HG03060 (cell line): ENCODE measurements around the gene SYNGR3.
"Not testable (repeated sequence)": the region's sequence is repeated elsewhere in the genome, so short reads cannot be mapped to it uniquely, and the experiment has no call there.

Experiments
- ATAC-seq: cut with Tn5 transposase; IDR thresholded peaks from one replicate; pipeline ENCODE4 v1.9.1; 2021; ENCODE audit warnings: low read depth, moderate number of reproducible peaks; ENCODE audit not compliant: unreplicated experiment

Gene SYNGR3, protein sequence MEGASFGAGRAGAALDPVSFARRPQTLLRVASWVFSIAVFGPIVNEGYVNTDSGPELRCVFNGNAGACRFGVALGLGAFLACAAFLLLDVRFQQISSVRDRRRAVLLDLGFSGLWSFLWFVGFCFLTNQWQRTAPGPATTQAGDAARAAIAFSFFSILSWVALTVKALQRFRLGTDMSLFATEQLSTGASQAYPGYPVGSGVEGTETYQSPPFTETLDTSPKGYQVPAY

DNA sequence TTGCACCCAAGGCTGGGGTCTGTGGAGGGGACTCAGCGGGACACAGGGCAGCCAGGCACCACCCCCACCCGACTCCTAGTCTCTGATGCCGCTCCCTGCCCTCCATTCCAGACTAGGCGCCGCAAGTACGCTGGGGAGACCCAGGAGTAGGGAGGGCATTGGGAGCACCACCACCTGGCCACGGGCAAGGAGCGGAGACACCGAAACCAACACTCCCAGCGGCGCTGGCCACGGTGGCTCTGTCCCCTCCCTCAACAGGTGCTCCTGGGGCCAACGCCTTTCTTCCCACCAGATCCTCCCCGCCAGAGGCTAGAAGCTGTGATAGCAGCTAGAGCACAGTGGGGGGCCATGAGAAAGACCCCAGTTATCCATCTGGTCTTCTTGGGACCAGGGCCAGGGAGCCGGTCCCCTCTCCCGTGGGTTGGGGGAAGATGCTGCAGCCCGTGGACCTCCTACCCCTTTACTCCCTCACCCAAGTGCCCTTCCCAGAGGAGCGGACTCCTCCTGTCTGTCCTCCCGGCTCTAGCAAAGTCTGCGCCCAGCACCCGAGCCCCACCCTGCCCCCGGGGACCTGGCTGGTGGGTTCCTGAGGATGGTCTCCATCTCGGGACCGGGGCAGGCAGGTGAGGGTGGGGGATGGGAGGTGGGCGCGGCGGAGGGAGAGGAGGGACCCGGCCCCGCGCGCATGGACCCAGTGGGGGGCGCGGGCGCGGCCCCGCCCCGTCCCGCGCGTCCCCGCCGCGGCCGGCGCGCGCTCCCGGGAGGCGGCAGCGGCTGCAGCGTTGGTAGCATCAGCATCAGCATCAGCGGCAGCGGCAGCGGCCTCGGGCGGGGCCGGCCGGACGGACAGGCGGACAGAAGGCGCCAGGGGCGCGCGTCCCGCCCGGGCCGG lies at the start of gene SYNGR3:
Gene SYNGR3, plus strand, starts transcription at position 762 of the 892 bp plus-strand sequence. CDS start 133 bp downstream, outside the sequence.
- no peak for ATAC-seq

DNA sequence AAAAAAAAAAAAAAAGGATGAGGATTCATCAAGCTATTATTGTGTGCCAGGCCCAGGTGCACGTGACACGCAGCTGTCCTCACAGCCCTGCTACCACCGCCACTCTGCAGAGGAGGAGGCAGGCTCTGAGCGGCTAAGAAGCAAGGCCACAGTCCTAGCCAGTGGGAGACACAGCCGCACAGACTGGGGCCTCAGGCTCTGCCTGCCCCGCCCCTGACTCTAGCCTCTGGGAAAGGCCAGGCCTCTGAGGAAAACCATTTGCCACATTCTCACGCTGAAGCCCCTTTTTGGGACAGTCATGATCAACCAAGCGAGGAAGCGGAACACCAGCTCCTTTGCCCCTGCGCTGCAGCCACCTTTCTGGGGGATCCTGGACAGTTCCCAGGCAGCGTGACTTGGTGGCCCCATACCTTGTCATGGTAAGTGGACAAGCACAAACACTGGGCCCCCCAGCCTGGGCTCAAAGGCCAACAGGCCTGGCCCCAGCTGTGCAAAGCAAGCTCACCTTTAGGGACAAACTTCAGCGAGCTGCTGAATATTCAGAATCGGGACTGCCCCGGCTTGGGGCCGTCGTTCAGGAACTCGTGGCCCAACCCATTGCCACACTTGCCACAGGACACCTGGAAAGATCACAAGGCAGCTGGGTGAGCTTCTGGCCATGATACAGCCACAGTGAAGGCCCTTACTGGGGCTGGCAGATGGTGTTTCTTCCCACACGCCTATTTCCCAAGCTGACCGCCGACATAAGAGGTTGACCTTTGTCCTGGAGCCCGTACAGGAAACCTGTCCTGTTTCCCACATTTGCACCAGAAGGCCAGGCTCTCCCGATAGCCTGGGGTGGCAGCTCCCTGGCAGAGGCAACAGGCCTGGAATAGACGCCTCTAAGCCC lies 49.3 kb upstream of the SYNGR3 start:
- no peak for ATAC-seq

DNA sequence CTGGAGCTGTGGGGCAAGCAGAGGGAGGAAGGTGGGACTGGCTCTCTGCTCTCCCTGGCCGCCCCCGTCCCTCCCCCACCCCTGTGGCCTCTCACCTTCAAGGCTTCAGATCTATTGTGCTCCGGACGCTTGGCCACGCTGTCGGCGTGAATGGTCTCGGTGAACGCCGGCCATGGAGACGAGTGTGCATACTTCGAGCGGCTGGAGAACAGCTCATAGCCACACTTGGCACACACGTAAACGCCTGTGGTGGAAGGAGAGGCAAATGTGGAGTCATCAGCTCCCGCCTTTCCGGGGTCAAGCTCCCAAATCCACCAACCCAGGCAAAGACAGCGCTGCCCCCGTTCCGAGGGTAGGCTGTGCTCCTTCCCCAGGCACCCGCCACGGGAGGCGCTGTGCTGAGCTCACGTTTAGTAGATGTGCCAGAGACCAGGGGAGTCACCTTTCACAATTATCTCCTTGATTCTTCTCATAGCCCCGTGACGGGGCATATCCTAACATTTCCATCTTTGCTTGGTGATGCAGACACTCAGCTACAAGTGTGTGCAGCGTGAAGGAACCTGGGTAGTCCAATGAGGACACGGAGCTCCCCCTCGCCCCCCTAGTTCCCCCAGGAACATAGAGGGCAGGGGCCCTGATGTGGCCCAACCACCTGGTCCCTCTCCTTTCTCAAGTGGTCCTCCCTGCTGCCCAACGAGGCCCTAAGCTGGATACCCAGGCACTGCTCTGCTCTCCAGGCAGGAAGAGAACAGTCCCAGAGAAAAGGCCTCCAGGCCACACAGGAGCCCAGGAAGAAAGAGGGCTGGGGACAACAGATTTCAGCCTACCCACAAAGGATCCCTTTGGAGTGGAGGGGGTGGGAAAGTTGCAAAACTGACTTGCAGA lies 48.4 kb upstream of the SYNGR3 start:
- no peak for ATAC-seq

DNA sequence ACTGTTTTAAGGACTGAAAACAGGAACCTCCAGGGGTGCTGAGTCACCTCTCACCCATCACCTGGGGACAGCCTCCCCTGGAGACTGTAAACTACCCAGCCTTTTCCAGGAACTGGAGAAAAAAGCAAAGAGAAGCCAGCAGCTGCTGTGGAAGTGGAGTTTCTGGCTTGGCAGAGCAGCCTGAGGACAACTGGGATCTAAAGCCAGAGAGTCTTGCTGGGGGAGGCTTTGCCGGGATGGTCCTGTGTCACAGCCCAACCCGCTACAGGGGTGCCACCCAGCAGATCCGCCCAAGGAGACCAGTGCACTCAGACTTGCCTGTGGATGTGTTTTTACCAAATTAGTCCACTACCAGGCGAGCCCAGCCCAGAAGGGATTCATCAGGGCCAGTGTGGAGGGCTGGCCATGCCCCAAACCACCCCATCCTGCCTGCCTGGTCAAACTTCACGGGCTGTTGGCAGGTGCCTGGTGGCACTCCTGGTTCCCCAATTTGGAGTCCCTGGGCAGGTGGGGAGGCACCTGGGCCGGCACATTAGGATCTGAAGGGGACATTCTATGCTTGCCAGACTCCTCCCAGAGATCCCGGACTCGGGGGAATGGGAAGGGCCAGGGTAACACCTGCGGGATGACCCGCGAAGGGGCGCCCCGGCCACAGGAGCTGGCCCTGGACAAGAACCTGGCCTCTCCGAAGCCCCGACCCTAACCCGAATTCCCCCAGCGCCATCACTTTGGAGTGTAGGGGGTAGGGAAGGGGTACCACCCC lies 47.5 kb upstream of the SYNGR3 start:
- no peak for ATAC-seq

DNA sequence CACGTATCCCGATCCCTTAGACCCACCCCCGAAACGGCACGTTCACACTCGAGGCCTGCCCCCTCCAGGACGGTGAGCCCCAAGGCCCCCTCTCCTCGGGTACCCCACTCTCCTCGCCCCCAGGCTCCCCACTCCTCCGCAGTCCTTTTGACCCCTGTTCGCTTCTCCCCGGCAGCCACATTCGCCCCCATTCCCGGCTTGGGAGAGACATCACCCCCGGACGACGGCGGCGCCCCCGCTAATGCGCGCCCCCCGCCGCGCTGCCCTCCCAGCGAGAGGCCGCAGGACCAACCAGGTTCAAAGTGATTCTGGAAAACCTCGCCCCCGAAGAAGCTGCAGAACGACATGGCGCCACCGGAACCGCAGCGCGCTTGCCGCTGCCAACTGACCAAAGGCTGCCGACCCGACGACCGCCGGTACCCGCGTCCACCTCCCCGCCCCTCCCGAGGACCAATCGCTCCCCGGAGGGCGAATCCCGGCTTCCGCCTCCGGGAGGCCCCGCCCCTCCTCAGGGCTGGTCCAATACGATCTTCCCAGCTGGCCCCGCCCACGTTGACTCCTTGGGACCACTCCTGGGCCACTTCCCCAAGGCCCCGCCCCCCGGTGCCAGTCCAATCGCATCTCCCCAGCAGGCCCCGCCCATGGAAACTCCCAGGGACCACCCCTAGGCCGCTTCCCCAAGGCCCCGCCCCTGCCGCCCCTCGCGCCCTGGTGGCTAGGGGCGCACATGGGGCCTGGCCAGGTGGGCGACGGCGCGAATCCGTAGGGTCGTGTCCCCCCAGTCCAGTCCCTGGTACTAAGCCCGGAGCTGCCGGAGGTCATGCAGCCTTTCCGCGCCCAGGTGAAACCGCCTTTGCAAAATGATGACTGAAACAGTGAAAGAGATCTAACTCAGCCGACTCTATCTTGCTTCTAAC lies 46.7 kb upstream of the SYNGR3 start, which contains the start of gene MSRB1:
Gene MSRB1, minus strand, starts transcription at position 390 of the 917 bp plus-strand sequence. Its CDS starts 43 bp downstream, at position 347.
- peak; percentile 82 for ATAC-seq

DNA sequence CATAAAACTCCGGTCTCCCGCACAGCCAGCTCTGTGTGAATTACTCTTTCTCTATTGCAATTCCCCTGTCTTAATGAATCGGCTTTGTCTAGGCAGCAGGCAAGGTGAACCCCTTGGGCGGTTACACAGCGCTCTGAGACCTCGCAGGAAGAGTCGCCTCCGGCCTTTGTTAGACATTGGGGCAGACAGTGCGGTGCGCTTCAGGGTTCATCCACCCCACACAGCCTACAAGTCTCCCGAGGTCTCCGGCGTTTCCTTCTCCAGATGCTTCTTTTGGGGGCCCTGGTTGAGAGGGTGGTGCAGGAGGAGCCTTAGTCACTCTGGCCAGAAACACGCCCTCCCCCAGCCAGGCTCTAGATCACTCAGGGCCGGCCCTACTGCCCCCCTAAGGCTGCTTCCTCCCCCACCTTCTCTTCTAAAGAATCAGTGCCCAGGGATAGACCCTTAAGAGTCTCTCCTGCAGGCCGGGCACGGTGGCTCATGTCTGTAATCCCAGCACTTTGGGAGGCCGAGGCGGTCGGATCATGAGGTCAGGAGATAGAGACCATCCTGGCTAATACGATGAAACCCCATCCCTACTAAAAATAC lies 45.1 kb upstream of the SYNGR3 start:
- ATAC-seq: no peak

DNA sequence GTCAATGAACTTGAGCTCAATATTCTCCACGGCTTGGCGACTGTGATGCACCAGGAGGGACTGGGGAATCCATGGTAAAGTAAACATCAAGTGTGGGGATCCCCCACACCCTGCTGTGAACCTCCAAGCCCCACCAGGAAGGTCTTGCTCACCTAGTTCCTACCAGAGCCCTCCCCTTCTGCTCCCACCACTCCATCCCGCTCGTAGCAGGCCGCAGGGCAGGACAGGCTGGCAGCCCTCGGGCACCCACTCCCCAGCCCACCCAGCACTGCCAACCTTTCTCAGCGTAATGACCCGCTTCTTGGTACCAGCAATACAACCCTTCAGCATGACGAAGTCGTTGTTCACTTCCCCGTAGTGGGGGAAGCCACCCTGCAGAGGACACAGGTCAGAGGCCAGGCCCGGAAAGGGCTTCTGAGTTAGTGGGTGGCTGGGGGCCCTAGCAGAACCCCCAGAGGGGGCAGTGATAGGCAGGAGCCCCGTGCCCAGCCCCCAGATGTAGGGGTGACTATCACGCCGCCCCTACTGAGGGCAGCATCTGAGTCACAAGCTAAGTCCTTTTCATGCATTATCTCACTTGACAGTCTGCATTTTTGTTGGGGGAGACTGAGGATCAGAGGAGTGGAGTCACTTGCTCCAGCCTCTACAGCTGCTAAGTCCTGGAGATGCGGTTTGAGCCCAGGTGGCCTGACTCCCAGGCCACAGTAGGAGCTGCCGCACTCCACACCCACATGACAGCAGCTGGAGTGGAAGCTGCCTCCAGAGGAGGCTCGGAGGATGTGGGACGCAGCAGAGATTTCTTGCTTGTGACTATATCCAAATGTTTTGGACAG lies 44.0 kb upstream of the SYNGR3 start:
- ATAC-seq: no peak

DNA sequence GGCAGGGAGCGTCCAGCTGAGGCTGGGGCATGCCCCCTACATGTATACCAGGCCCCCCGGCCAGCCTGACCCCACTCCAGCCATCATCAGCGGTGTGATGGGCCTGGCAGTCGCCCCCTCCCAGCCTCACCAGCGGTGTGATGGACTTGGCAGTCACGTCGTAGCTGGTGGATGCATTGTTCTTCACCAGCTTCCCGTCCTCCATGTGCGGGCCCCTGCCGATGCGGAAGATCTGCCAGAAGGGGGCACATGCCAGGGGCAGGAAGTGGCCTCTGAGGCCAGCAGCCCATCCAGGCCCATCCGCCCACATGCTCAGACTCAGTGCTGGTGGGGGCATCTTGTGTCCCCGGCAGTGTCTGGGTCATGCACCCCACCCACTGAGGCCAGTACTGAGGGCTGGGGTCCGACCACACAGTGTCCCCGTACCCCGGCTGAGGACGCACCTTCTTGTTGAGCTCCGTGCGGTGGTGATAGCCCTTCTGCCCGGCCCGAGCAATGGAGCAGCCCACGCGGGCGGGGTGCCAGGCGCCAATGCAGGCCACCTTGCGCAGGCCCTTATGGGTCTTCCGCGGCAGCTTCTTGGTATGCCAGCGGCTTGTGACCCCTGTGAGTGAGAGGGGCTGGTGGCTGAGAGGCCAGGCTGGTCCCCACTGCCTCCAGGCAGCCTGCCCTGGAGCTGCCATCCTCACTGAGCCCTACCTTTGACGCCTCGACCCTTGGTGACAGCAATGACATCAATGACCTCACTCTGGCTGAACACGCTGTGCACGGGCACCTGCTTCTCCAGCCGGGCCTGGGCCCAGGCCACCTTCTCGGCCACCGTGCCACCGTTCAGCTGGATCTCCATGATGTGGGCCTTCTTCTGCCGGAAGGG lies 43.0 kb upstream of the SYNGR3 start:
- ATAC-seq: no peak

DNA sequence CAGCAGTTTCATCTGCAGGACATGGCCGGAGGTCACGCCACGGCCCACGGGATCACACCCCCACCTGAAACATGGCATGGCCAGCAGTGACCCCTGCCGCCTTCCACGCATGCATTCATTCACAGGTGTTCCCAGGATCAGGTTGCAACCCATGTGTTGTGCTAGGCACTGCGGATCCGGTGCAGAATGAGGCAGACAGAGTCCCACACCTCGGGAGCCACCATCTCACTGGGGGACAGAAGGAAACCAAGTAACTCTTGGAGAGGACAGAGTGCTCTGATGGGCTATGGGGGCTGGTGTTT lies 42.5 kb upstream of the SYNGR3 start:
- no peak for ATAC-seq

DNA sequence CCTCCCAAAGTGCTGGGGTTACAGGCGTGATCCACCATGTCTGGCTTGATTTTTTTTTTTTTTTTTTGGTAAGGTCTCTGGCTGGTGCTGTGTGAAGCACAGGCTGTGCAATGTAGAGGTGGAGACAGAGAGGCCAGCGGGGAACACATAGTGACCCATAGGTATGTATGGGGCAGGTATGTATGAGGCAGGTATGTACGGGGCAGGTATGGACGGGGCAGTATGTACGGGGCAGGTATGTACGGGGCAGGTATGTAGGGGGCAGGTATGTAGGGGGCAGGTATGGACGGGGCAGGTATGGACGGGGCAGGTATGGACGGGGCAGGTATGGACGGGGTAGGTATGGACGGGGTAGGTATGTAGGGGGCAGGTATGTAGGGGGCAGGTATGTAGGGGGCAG lies 40.3 kb upstream of the SYNGR3 start:
- no peak for ATAC-seq

DNA sequence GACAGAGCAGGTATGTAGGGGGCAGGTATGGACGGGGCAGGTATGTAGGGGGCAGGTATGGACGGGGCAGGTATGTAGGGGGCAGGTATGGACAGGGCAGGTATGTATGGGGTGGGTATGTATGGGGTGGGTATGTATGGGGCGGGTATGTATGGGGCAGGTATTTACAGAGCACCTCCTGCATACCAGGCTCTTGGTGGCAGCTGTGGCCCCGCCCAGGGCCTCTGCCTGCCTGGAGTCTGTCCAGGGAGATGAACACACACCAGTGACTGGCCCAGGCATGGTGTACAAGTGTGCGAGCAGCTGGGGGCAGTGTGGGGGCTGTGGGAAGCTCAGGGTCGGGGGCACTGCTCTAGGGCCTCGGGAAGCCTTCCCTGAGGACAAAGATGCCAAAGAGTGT lies 39.7 kb upstream of the SYNGR3 start:
- ATAC-seq: no peak

DNA sequence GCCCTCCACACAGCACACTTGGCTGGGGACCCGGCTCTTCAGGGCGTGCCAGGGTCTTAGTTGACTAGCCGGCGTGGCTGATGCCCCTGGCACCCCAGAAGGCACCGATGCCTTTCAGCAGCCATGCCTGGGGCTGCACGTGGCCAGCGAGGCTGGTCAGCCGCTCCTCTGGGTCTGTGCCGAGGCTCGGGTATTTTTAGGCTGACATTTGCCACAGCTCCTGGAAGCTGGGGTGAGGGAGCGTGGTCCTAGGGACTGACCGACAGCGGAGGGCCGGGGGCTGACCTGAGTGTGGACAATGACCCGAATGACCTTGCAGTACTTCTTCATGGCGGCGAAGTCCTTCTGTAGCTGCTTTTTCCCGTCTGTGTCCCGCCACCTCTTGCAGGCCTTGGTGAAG lies 39.2 kb upstream of the SYNGR3 start:
- ATAC-seq: no peak

DNA sequence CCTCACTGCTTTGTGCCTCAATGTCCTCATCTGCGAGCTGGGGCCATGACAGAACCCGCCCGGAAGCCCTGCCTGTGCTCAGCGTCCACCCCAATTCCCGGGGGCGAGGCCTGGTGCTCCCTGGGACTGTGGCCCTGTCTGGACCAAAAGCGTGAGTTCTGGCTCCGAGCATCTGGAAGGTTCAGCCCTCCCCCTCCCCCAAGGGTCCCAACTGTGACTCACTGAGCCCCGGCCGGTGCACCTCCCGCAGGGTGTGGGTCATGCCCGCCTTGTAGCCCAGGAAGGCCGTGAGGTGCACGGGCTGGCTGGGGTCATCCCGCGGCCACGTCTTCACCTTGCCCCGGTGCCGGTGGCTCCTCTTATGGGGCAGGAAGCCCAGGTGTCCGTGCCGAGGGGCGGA lies 36.0 kb upstream of the SYNGR3 start:
- no peak for ATAC-seq

DNA sequence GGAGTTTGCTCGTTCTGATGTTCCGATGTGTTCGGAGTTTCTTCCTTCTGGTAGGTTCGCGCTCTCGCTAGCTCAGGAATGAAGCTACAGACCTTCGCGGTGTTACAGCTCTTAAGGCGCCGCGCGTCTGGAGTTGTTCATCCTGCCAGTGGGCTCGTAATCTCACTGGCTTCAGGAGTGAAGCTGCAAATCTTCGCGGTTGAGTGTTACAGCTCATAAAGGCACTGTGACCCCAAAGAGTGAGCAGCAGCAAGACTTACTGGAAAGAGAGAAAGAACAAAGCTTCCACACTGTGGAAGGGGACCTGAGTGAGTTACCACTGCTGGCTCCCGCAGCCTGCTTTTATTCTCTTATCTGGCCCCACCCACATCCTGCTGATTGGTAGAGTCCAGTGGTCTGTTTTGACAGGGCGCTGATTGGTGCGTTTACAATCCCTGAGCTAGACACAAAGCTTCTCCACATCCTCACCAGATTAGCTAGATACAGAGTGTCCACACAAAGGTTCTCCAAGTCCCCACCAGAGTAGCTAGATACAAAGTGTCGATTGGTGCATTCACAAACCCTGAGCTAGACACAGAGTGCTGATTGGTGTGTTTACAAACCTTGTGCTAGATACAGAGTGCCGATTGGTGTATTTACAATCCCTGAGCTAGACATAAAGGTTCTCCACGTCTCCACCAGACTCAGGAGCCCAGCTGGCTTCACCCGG lies 32.2 kb upstream of the SYNGR3 start:
- ATAC-seq: not testable (repeated sequence)

DNA sequence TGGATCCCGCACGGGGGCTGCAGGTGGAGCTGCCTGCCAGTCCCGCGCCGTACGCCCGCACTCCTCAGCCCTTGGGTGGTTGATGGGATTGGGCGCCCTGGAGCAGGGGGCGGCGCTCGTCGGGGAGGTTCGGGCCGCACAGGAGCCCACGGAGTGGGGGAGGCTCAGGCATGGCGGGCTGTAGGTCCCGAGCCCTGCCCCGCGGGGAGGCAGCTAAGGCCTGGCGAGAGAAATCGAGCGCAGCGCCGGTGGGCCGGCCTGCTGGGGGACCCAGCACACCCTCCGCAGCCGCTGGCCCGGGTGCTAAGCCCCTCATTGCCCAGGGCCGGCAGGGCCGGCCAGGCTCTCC lies 31.7 kb upstream of the SYNGR3 start:
- not testable (repeated sequence) for ATAC-seq
